HL-60/S4 (cell line): Measurements from ENCODE around the gene TCF3.
"Not testable (repeated sequence)": the region's sequence is repeated elsewhere in the genome, so short reads cannot be mapped to it uniquely, and the experiment has no call there.

Experiments
- in situ Hi-C: fragments of 300-500 bp; cut with MboI; formaldehyde crosslinking; loops from 2 replicates; pipeline ENCODE4 v1.14.3; 2022; ENCODE audit warnings: low sequenced_read_pairs

TCF3 gene

GRCh38 chr19:1652471-1653299 is at the start of gene TCF3:
TCF3 (minus strand) TSS chr19:1652615; CDS start chr19:1650248, 2,367 bp downstream.
- in situ Hi-C loops, result no loop called here

- in situ Hi-C loops, result no loop called here
Measured at GRCh38 chr19:1700733-1701663, 48.6 kb upstream of the TCF3 start.

- in situ Hi-C loops, result no loop called here
Measured at GRCh38 chr19:1699998-1700732, 47.8 kb upstream of the TCF3 start.

GRCh38 chr19:1699386-1699785 is 47.0 kb upstream of the TCF3 start:
- in situ Hi-C loops, result no loop called here

GRCh38 chr19:1698636-1699035 is 46.2 kb upstream of the TCF3 start:
- in situ Hi-C loops, result no loop called here

- in situ Hi-C loops, result not testable (repeated sequence)
Measured at GRCh38 chr19:1695481-1695880, 43.1 kb upstream of the TCF3 start.

- in situ Hi-C loops, result no loop called here
Measured at GRCh38 chr19:1691589-1692290, 39.3 kb upstream of the TCF3 start.

GRCh38 chr19:1690699-1691307 is 38.4 kb upstream of the TCF3 start:
- in situ Hi-C loops, result no loop called here

GRCh38 chr19:1685785-1686184 is 33.4 kb upstream of the TCF3 start:
- in situ Hi-C loops, result not testable (repeated sequence)

- in situ Hi-C loops, result no loop called here
Measured at GRCh38 chr19:1685046-1685445, 32.6 kb upstream of the TCF3 start.

- in situ Hi-C loops, result loop anchor here (5.0 kb wide), 1 partner anchor 83 kb away; no protein-coding TSS in a partner anchor
Measured at GRCh38 chr19:1684573-1684912, 32.1 kb upstream of the TCF3 start.

GRCh38 chr19:1683869-1684572 is 31.6 kb upstream of the TCF3 start:
- in situ Hi-C loops, result loop anchor here (5.0 kb wide), 1 partner anchor 83 kb away; no protein-coding TSS in a partner anchor

GRCh38 chr19:1680976-1681375 is 28.6 kb upstream of the TCF3 start:
- in situ Hi-C loops, result loop anchor here (5.0 kb wide), 1 partner anchor 86 kb away; no protein-coding TSS in a partner anchor

- in situ Hi-C loops, result loop anchor here (10.0 kb wide), 2 partner anchors 117 to 133 kb away; no protein-coding TSS in a partner anchor
Measured at GRCh38 chr19:1678073-1678472, 25.7 kb upstream of the TCF3 start.

GRCh38 chr19:1676351-1677266 is 24.2 kb upstream of the TCF3 start:
- in situ Hi-C loops, result loop anchor here (10.0 kb wide), 2 partner anchors 118 to 132 kb away; no protein-coding TSS in a partner anchor

- in situ Hi-C loops, result loop anchor here (10.0 kb wide), 2 partner anchors 119 to 131 kb away; no protein-coding TSS in a partner anchor
Measured at GRCh38 chr19:1675633-1676350, 23.4 kb upstream of the TCF3 start.

- in situ Hi-C loops, result loop anchor here (10.0 kb wide), 2 partner anchors 121 to 129 kb away; no protein-coding TSS in a partner anchor
Measured at GRCh38 chr19:1674293-1674679, 21.9 kb upstream of the TCF3 start.
